ENCODE measurements around the gene C14orf93. TPM values are rescaled to one million over a fixed set of nuclear protein-coding genes. Genes with fewer than 3 reads are reported as not detected.
A peak's percentile ranks its signal among the peaks of the same experiment; 100 is the strongest.

Gene C14orf93
- total and polyA plus RNA-seq, 9 of the 15 experiments (the other 6 are each of a cell fraction or from before 2014, with no cell fraction given): 2.2 to 22.4 (median 16.1) TPM

- 99% methylated on average over 29 of the region's 76 CpGs for WGBS (ENCODE audit: insufficient coverage, low coverage, missing lambda C conversion rate)
- Histone ChIP-seq H3K4me1 (replicated peaks in 1 of 2; ENCODE audit: control insufficient read depth in 2 of 2, insufficient read depth in 2 of 2, low read length in 2 of 2) (peaks cover 26 to 44% of the 10 kb centered on the region in 2 experiments), H3K9ac (ENCODE audit: insufficient read depth in 1 of 2, low read depth in 2 of 2, low read length in 2 of 2) (no peak overlapping the region), H2AFZ (ENCODE audit: low read depth, low read length) (no peak overlapping the region), H3K27me3 (ENCODE audit: control insufficient read depth in 2 of 2, insufficient read depth in 2 of 2, low read length in 2 of 2) (no peaks in the 10 kb centered on the region), H3K27ac (ENCODE audit: extremely low read depth, low read depth, low read length) (no peak overlapping the region), H4K20me1 (replicated peaks; ENCODE audit: control insufficient read depth, insufficient read depth, low read length) (no peaks in the 10 kb centered on the region), H3K36me3 (ENCODE audit: control insufficient read depth, insufficient read depth, low read length) (peaks cover 2% of the 10 kb centered on the region; the same call in 2 of the 3 replicates), H3K9me1 (ENCODE audit: control insufficient read depth, insufficient read depth, low read length) (no peaks in the 10 kb centered on the region), H3K4me2 (ENCODE audit: insufficient read depth, low read length) (no peak overlapping the region), H3K9me3 (replicated peaks; ENCODE audit: control insufficient read depth, insufficient read depth, low read depth, low read length) (no peaks in the 10 kb centered on the region), H3K4me3 (no peak overlapping the region), H3K79me2 (ENCODE audit: control insufficient read depth, insufficient read depth, low read length) (no peaks in the 10 kb centered on the region)
- POLR2A ChIA-PET: interaction anchor here (1.0 to 1.5 kb wide), 2 partner anchors 14 to 78 kb away, joined by 4 read pairs; no protein-coding TSS in a partner anchor
- in situ Hi-C loops (cut with MboI) (loop anchor here (5.0 kb wide), 1 partner anchor 49 kb away; no protein-coding TSS in a partner anchor), intact Hi-C loops (cut with micrococcal nuclease) (no loop called here)
- ATAC-seq (no peak), FAIRE-seq (no peak), DNase-seq (ENCODE audit: extremely low read depth in 1 of 4, low spot score in 3 of 4) (no peak)
- BruUV-seq (replicated peaks): no TSS peak
- CTCF ChIA-PET (ENCODE audit: low intra/inter-chr PET ratio): interaction anchor here (0.6 to 2.3 kb wide), 2 partner anchors 8 to 161 kb away, joined by 3 to 22 read pairs; no protein-coding TSS in a partner anchor
- TF ChIP-seq, protein P1, sequence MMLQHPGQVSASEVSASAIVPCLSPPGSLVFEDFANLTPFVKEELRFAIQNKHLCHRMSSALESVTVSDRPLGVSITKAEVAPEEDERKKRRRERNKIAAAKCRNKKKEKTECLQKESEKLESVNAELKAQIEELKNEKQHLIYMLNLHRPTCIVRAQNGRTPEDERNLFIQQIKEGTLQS (IDR thresholded peaks at IDR 0.05): no peak
- TF ChIP-seq, protein P1 (CRISPR knock-in tag; conservative IDR thresholded peaks at IDR 0.05): no peak
- TF ChIP-seq POLR2G (IDR thresholded peaks at IDR 0.05; ENCODE audit: low read depth, low read length) (0 out of 2 replicates have a peak, but pooled peaks have one; percentile 8), POLR2AphosphoS2 (IDR thresholded peaks at IDR 0.05; ENCODE audit: low read length) (no peak), RBM34 (IDR thresholded peaks at IDR 0.05; ENCODE audit: borderline replicate concordance, insufficient read depth, low read length) (0 out of 2 replicates have a peak, but pooled peaks have one; percentile 24)
- TF ChIP-seq, protein P2, sequence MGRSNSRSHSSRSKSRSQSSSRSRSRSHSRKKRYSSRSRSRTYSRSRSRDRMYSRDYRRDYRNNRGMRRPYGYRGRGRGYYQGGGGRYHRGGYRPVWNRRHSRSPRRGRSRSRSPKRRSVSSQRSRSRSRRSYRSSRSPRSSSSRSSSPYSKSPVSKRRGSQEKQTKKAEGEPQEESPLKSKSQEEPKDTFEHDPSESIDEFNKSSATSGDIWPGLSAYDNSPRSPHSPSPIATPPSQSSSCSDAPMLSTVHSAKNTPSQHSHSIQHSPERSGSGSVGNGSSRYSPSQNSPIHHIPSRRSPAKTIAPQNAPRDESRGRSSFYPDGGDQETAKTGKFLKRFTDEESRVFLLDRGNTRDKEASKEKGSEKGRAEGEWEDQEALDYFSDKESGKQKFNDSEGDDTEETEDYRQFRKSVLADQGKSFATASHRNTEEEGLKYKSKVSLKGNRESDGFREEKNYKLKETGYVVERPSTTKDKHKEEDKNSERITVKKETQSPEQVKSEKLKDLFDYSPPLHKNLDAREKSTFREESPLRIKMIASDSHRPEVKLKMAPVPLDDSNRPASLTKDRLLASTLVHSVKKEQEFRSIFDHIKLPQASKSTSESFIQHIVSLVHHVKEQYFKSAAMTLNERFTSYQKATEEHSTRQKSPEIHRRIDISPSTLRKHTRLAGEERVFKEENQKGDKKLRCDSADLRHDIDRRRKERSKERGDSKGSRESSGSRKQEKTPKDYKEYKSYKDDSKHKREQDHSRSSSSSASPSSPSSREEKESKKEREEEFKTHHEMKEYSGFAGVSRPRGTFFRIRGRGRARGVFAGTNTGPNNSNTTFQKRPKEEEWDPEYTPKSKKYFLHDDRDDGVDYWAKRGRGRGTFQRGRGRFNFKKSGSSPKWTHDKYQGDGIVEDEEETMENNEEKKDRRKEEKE (IDR thresholded peaks at IDR 0.05; ENCODE audit: borderline replicate concordance in 1 of 2, control insufficient read depth in 1 of 2, low read depth in 2 of 2, low read length in 1 of 2): no peak
Measured at GRCh38 chr14:22981090-22981875, 28.7 kb downstream of the C14orf93 start.
